A549 (cell line): ENCODE data around the gene GABBR1. TPM values are rescaled to one million over a fixed set of nuclear protein-coding genes. Genes with fewer than 3 reads are reported as not detected.

Experiments used
- ATAC-seq, 2 experiments: fragments of 200-7000 bp in 1 of 2; fragments of >200 bp in 1 of 2; cut with Nextera tagmentation in 1 of 2; cut with Tn5 transposase in 1 of 2; 3 replicates each; pipeline versions ENCODE4 v1.8.0 to v1.9.1; 2018 to 2020; ENCODE audit warnings: mild to moderate bottlenecking in 1 of 2, moderate library complexity in 1 of 2
- CTCF ChIA-PET: fragments of 300-600 bp; sonication (Branson Sonifier 250); formaldehyde crosslinking; extraction: SDS; loops from one replicate; lab custom pipeline; 2021; ENCODE audit warnings: antibody characterized with exemption, inconsistent platforms; lab: Yijun Ruan, JAX
- POLR2A ChIA-PET: fragments of 350-600 bp; formaldehyde crosslinking; extraction: SDS; loops from one replicate; lab custom pipeline; 2021; ENCODE audit warnings: antibody characterized with exemption, inconsistent platforms; lab: Yijun Ruan, JAX
- DNase-seq, 2 experiments: peaks; one replicate each; pipeline versions ENCODE4 v3.0.0 to v3.0.0-alpha.2; 2011 to 2016; ENCODE audit warnings: low read depth in 1 of 2, low spot score in 1 of 2
- FAIRE-seq: peaks from 2 replicates; lab custom pipeline; 2011; peaks lifted over from hg19 to GRCh38; lab: Jason Lieb, UNC
- H3K27ac ChIP-seq, 2 experiments: fragments of >200 bp; sonication (Bioruptor Twin); formaldehyde crosslinking; 3 replicates each; pipeline ENCODE4 v1.5.1; 2016 to 2017
- H3K4me1 ChIP-seq: fragments of >200 bp; sonication (Bioruptor Twin); formaldehyde crosslinking; 3 replicates; pipeline ENCODE4 v1.6.1; 2016
- H3K4me2 ChIP-seq: fragments of >200 bp; sonication (Bioruptor Twin); formaldehyde crosslinking; 3 replicates; pipeline ENCODE4 v1.6.1; 2016
- H3K4me3 ChIP-seq: fragments of >200 bp; sonication (Bioruptor Twin); formaldehyde crosslinking; 3 replicates; pipeline ENCODE4 v1.5.1; 2016
- H3K9me3 ChIP-seq: fragments of >200 bp; sonication (Bioruptor Twin); formaldehyde crosslinking; 3 replicates; pipeline ENCODE4 v1.6.1; 2016
- ATOH8 ChIP-seq: fragments of 250-450 bp; sonication (Bioruptor Pico); IDR thresholded peaks from 2 replicates; pipeline ENCODE4 v1.5.0; 2020; ENCODE audit warnings: low read depth, mild to moderate bottlenecking, moderate library complexity
- CEBPB ChIP-seq, 2 experiments: fragments of >200 bp in 1 of 2; sonication (Bioruptor Twin) in 1 of 2; formaldehyde crosslinking in 1 of 2; IDR thresholded peaks; 2 replicates each; pipeline ENCODE4 v1.6.1; 2012 to 2016
- CHD2 ChIP-seq: fragments of 150-350 bp; IDR thresholded peaks from 2 replicates; pipeline ENCODE4 v1.6.1; 2014; ENCODE audit warnings: low read length; ENCODE audit not compliant: partially characterized antibody
- FOSB ChIP-seq: fragments of 250-450 bp; sonication (Bioruptor Pico); IDR thresholded peaks from 2 replicates; pipeline ENCODE4 v1.5.0; 2020; ENCODE audit warnings: mild to moderate bottlenecking, moderate library complexity
- HDAC2 ChIP-seq: fragments of 200-600 bp; sonication (generic); IDR thresholded peaks from 2 replicates; pipeline ENCODE4 v1.6.1; 2016
- HEYL ChIP-seq: fragments of 250-450 bp; sonication (Bioruptor Pico); IDR thresholded peaks from 2 replicates; pipeline ENCODE4 v1.8.0; 2021; ENCODE audit warnings: mild to moderate bottlenecking, moderate library complexity
- MAFK ChIP-seq: fragments of 450-650 bp; IDR thresholded peaks from 2 replicates; pipeline ENCODE4 v1.6.1; 2014; ENCODE audit not compliant: partially characterized antibody
- POLR2AphosphoS2 ChIP-seq: conservative IDR thresholded peaks from 2 replicates; pipeline ENCODE4 v1.6.1; 2012; ENCODE audit warnings: low read length, improper control_type of control experiment, inconsistent platforms
- TFCP2L1 ChIP-seq: fragments of 250-450 bp; sonication (Bioruptor Pico); IDR thresholded peaks from 2 replicates; pipeline ENCODE4 v1.5.0; 2021; ENCODE audit warnings: mild to moderate bottlenecking
- WGBS: methylation state at CpG from one replicate; pipeline ENCODE4 v1.1.6; 2017; ENCODE audit errors: missing lambda C conversion rate; 5-methylcytosine and 5-hydroxymethylcytosine counted together
- polyA plus RNA-seq, 4 experiments: library from polyadenylated mRNA; depleted of rRNA in 3 of 4; stranded (reverse); fragments of >200 nt; fragmentation: RNase III in 1 of 4; extraction: RNeasy Plus Mini Kit Qiagen cat#74134 plus additional on column Dnase treatment in 1 of 4; gene quantifications; 2 replicates in 3 of 4; 3 replicates in 1 of 4; pipeline ENCODE4 v1.2.3, GENCODE V29; 2011 to 2017
- small RNA-seq, 6 experiments: library from RNA; depleted of rRNA; stranded (forward); fragments of <200 nt; gene quantifications; one replicate each; pipeline ENCODE3, GENCODE V24; 2012

Gene GABBR1
- polyA plus RNA-seq, 2 of the 4 experiments (the other 2 are of a cell fraction): 6.8 to 9.0 TPM

- Histone ChIP-seq H3K4me1 (no peaks in the 10 kb centered on the region), H3K27ac (no peak overlapping the region), H3K4me2 (no peak overlapping the region), H3K4me3 (no peak overlapping the region), H3K9me3 (no peaks in the 10 kb centered on the region)
- DNase-seq: no peak
- POLR2A ChIA-PET: no interaction called here
- WGBS: 12% methylated on average over 4 of the region's 4 CpGs
- no peak for ATAC-seq
- CTCF ChIA-PET: no interaction called here
- TF ChIP-seq POLR2AphosphoS2 (no peak), MAFK (no peak), CHD2 (no peak), FOSB (CRISPR knock-in tag) (no peak), HEYL (CRISPR knock-in tag) (no peak), TFCP2L1 (no peak), ATOH8 (CRISPR knock-in tag) (no peak), HDAC2 (no peak), CEBPB (IDR thresholded peaks at IDR 0.05) (no peak)
- FAIRE-seq: no peak
Measured at GRCh38 chr6:29510202-29510601, 122.8 kb downstream of the GABBR1 start.

Small RNA genes within 50 kb of the gene (small RNA-seq; reads per million reads assigned to genes)
- gene SNORD32B (0 to 0.08 (median 0) reads per million in 6 experiments), gene SUMO2P1 (0 to 1.4 (median 0) reads per million in 6 experiments), gene TMEM183AP1 (0 to 0.52 (median 0) reads per million in 6 experiments)

Other genes with a start within 250 kb of the GABBR1 start
- not detected in 2 replicates for gene OR12D2, start 237.6 kb downstream of the GABBR1 start, polyA plus RNA-seq (2011; rRNA removed)
- not detected in 3 replicates for gene OR12D2, start 237.6 kb downstream of the GABBR1 start, polyA plus RNA-seq (2017; fragmentation: RNase III; extraction: RNeasy Plus Mini Kit Qiagen cat#74134 plus additional on column Dnase treatment)
- gene OR12D1, start 218.3 kb downstream of the GABBR1 start, polyA plus RNA-seq (2011; rRNA removed): not detected in 2 replicates
- not detected in 3 replicates for gene OR12D1, start 218.3 kb downstream of the GABBR1 start, polyA plus RNA-seq (2017; fragmentation: RNase III; extraction: RNeasy Plus Mini Kit Qiagen cat#74134 plus additional on column Dnase treatment)
- gene OR10C1, start 193.9 kb downstream of the GABBR1 start, polyA plus RNA-seq (2011; rRNA removed): not detected in 2 replicates
- not detected in 3 replicates for gene OR10C1, start 193.9 kb downstream of the GABBR1 start, polyA plus RNA-seq (2017; fragmentation: RNase III; extraction: RNeasy Plus Mini Kit Qiagen cat#74134 plus additional on column Dnase treatment)
- gene OR11A1, start 176.1 kb downstream of the GABBR1 start, polyA plus RNA-seq (2011; rRNA removed): not detected in 2 replicates
- gene OR11A1, start 176.1 kb downstream of the GABBR1 start, polyA plus RNA-seq (2017; fragmentation: RNase III; extraction: RNeasy Plus Mini Kit Qiagen cat#74134 plus additional on column Dnase treatment): not detected in 3 replicates
- not detected in 2 replicates for gene OR2H1, start 176.0 kb downstream of the GABBR1 start, polyA plus RNA-seq (2011; rRNA removed)
- gene OR2H1, start 176.0 kb downstream of the GABBR1 start, polyA plus RNA-seq (2017; fragmentation: RNase III; extraction: RNeasy Plus Mini Kit Qiagen cat#74134 plus additional on column Dnase treatment): not detected in 3 replicates
- not detected in 2 replicates for gene MAS1L, start 145.2 kb downstream of the GABBR1 start, polyA plus RNA-seq (2011; rRNA removed)
- gene MAS1L, start 145.2 kb downstream of the GABBR1 start, polyA plus RNA-seq (2017; fragmentation: RNase III; extraction: RNeasy Plus Mini Kit Qiagen cat#74134 plus additional on column Dnase treatment): not detected in 3 replicates
- 0.19 and 0.30 TPM in 2 replicates for gene UBD, start 73.5 kb downstream of the GABBR1 start, polyA plus RNA-seq (2011; rRNA removed)
- 0.41 to 1.2 TPM (median 0.69 TPM) in 3 replicates for gene UBD, start 73.5 kb downstream of the GABBR1 start, polyA plus RNA-seq (2017; fragmentation: RNase III; extraction: RNeasy Plus Mini Kit Qiagen cat#74134 plus additional on column Dnase treatment)
- gene OR2H2, start 48.1 kb downstream of the GABBR1 start, polyA plus RNA-seq (2011; rRNA removed): not detected in 2 replicates
- not detected in 3 replicates for gene OR2H2, start 48.1 kb downstream of the GABBR1 start, polyA plus RNA-seq (2017; fragmentation: RNase III; extraction: RNeasy Plus Mini Kit Qiagen cat#74134 plus additional on column Dnase treatment)
- gene MOG, start 23.9 kb upstream of the GABBR1 start, polyA plus RNA-seq (2011; rRNA removed): not detected in 2 replicates
- gene MOG, start 23.9 kb upstream of the GABBR1 start, polyA plus RNA-seq (2017; fragmentation: RNase III; extraction: RNeasy Plus Mini Kit Qiagen cat#74134 plus additional on column Dnase treatment): not detected in 3 replicates
- 0.07 and 0.08 TPM in 2 replicates for gene ZFP57, start 48.0 kb upstream of the GABBR1 start, polyA plus RNA-seq (2011; rRNA removed)
- gene ZFP57, start 48.0 kb upstream of the GABBR1 start, polyA plus RNA-seq (2017; fragmentation: RNase III; extraction: RNeasy Plus Mini Kit Qiagen cat#74134 plus additional on column Dnase treatment): not detected in 3 replicates
- 2.7 and 3.5 TPM in 2 replicates for gene HLA-F, start 90.3 kb upstream of the GABBR1 start, polyA plus RNA-seq (2011; rRNA removed)
- 3.1 to 4.5 TPM (median 3.3 TPM) in 3 replicates for gene HLA-F, start 90.3 kb upstream of the GABBR1 start, polyA plus RNA-seq (2017; fragmentation: RNase III; extraction: RNeasy Plus Mini Kit Qiagen cat#74134 plus additional on column Dnase treatment)
- gene HLA-G, start 194.6 kb upstream of the GABBR1 start, polyA plus RNA-seq (2011; rRNA removed): not detected in 2 replicates
- gene HLA-G, start 194.6 kb upstream of the GABBR1 start, polyA plus RNA-seq (2017; fragmentation: RNase III; extraction: RNeasy Plus Mini Kit Qiagen cat#74134 plus additional on column Dnase treatment): 0.06 TPM in 1 of 3 replicates, not detected in the others